Panc1 (cell line): ENCODE data around the gene POLR1E. TPM values are rescaled to one million over a fixed set of nuclear protein-coding genes. Genes with fewer than 3 reads are reported as not detected.
"Not testable (repeated sequence)": the region's sequence is repeated elsewhere in the genome, so short reads cannot be mapped to it uniquely, and the experiment has no call there.

Experiments
- ATAC-seq: fragments of 200-7000 bp; cut with Tn5 transposase; 2 replicates; pipeline ENCODE4 v1.9.1; 2020; ENCODE audit warnings: mild to moderate bottlenecking, moderate library complexity
- BruUV-seq: library from RNA; stranded (reverse); fragments of 400-500 nt; replicated peaks from 2 replicates; lab custom pipeline; 2021; lab: Mats Ljungman, UMichigan
- CTCF ChIA-PET: fragments of 300-600 bp; sonication (Branson Sonifier 250); formaldehyde crosslinking; loops from one replicate; lab custom pipeline; 2022; ENCODE audit warnings: antibody characterized with exemption; lab: Charles Lee
- POLR2A ChIA-PET: fragments of 300-600 bp; sonication (Branson Sonifier 250); formaldehyde crosslinking; loops from one replicate; lab custom pipeline; 2022; ENCODE audit warnings: antibody characterized with exemption; lab: Charles Lee
- DNase-seq: peaks from one replicate; pipeline ENCODE4 v3.0.0-alpha.2; 2010; ENCODE audit warnings: low read depth, low spot score
- H3K27ac ChIP-seq: 2 replicates; pipeline ENCODE4 v1.5.1; 2011; ENCODE audit warnings: mild to moderate bottlenecking, low read length, inconsistent platforms
- H3K27me3 ChIP-seq: fragments of 200-500 bp; sonication (Bioruptor generic); 2 replicates; pipeline ENCODE4 v1.6.0; 2014; ENCODE audit warnings: low read length, inconsistent platforms; ENCODE audit not compliant: control insufficient read depth, insufficient read depth
- H3K36me3 ChIP-seq: fragments of 200-500 bp; sonication (Bioruptor generic); 2 replicates; pipeline ENCODE4 v1.5.1; 2014; ENCODE audit warnings: inconsistent platforms, mild to moderate bottlenecking, low read length, moderate library complexity; ENCODE audit not compliant: control insufficient read depth, insufficient read depth
- H3K4me1 ChIP-seq: 2 replicates; pipeline ENCODE4 v1.5.1; 2011; ENCODE audit warnings: inconsistent platforms, mild to moderate bottlenecking, low read length, moderate library complexity; ENCODE audit not compliant: control insufficient read depth, insufficient read depth
- H3K4me3 ChIP-seq, 2 experiments: 2 replicates each; pipeline ENCODE4 v1.5.1; 2011 to 2012; ENCODE audit warnings: low read depth in 2 of 2, low read length in 2 of 2, mild to moderate bottlenecking in 2 of 2, inconsistent platforms in 1 of 2, moderate library complexity in 1 of 2
- H3K9me3 ChIP-seq: fragments of 200-500 bp; sonication (Bioruptor generic); 2 replicates; pipeline ENCODE4 v1.5.1; 2014; ENCODE audit warnings: low read depth, mild to moderate bottlenecking, inconsistent platforms, low read length, moderate library complexity; ENCODE audit not compliant: control insufficient read depth, insufficient read depth
- CTCF ChIP-seq: fragments of 450-650 bp; IDR thresholded peaks from 2 replicates; pipeline ENCODE4 v1.5.1; 2017; ENCODE audit warnings: mild to moderate bottlenecking
- POLR2AphosphoS5 ChIP-seq: IDR thresholded peaks from 2 replicates; pipeline ENCODE4 v1.6.1; 2012; ENCODE audit warnings: mild to moderate bottlenecking, low read depth, low read length, moderate library complexity
- SIN3A ChIP-seq: IDR thresholded peaks from 2 replicates; pipeline ENCODE4 v1.6.1; 2012; ENCODE audit warnings: low read depth, mild to moderate bottlenecking, low read length, moderate library complexity, borderline replicate concordance; ENCODE audit not compliant: insufficient read depth
- TCF7L2 ChIP-seq: IDR thresholded peaks from 2 replicates; pipeline ENCODE4 v1.6.1; 2011; ENCODE audit warnings: mild to moderate bottlenecking, low read depth, low read length, inconsistent platforms
- in situ Hi-C: cut with HindIII; loops from 2 replicates; pipeline ENCODE4 v1.10.0; 2016; ENCODE audit warnings: low sequenced_read_pairs, low pct_unique_long_range_greater_than_20kb
- intact Hi-C: fragments of 100-400 bp; cut with micrococcal nuclease; formaldehyde crosslinking; loops from one replicate; pipeline ENCODE4 v1.10.0; 2022; ENCODE audit not compliant: unreplicated experiment
- total RNA-seq: library from RNA; stranded (reverse); gene quantifications from one replicate; pipeline ENCODE4 v1.2.1, GENCODE V29; 2021; ENCODE audit not compliant: unreplicated experiment
- TF ChIP-seq, protein P1 (sequence below), 2 experiments: IDR thresholded peaks; 2 replicates each; pipeline ENCODE4 v1.6.1; 2011 to 2012; ENCODE audit warnings: low read depth in 2 of 2, control low read depth in 1 of 2, low read length in 1 of 2, mild to moderate bottlenecking in 1 of 2, moderate library complexity in 1 of 2; ENCODE audit not compliant: insufficient read depth in 1 of 2

Gene POLR1E
- total RNA-seq, 1 experiment from 2014 or later: 93.8 TPM

DNA sequence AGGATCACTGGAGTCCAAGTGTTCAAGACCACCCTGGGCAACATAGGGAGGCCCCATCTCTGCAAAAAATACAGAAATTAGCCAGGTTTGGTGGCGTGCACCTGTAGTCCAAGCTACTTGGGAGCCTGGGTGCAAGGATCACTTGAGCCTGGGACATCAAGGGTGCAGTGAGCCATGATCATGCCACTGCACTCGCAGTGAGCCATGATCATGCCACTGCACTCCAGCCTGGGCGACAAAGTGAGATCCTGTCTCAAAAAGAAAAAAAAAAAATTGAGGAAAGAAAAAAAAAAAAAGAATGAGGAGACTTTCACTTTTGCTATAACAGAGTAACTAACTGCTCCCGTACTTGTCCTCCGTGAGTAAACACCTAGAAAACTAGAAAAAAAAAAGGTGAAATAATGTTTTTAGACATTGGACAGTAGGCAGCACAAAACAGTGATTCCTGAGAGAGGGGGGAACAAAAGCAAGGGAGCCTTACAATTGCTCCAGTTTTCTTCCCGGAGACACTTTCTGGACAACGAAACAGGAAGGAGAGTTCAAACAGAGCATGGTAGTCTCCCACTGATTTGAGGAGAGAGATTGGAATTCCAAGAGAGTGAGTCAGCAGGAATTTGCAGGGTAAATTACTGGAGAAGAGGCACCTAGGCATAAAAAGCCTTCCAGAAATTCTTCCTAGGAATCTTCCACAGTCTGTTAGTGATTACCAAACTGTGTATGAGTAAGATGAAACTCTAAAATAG is 13.6 kb upstream of the POLR1E start:
- TF ChIP-seq SIN3A: no peak
- TF ChIP-seq TCF7L2: peak; percentile 97
- TF ChIP-seq POLR2AphosphoS5: no peak
- TF ChIP-seq CTCF: no peak
- TF ChIP-seq, protein P1, sequence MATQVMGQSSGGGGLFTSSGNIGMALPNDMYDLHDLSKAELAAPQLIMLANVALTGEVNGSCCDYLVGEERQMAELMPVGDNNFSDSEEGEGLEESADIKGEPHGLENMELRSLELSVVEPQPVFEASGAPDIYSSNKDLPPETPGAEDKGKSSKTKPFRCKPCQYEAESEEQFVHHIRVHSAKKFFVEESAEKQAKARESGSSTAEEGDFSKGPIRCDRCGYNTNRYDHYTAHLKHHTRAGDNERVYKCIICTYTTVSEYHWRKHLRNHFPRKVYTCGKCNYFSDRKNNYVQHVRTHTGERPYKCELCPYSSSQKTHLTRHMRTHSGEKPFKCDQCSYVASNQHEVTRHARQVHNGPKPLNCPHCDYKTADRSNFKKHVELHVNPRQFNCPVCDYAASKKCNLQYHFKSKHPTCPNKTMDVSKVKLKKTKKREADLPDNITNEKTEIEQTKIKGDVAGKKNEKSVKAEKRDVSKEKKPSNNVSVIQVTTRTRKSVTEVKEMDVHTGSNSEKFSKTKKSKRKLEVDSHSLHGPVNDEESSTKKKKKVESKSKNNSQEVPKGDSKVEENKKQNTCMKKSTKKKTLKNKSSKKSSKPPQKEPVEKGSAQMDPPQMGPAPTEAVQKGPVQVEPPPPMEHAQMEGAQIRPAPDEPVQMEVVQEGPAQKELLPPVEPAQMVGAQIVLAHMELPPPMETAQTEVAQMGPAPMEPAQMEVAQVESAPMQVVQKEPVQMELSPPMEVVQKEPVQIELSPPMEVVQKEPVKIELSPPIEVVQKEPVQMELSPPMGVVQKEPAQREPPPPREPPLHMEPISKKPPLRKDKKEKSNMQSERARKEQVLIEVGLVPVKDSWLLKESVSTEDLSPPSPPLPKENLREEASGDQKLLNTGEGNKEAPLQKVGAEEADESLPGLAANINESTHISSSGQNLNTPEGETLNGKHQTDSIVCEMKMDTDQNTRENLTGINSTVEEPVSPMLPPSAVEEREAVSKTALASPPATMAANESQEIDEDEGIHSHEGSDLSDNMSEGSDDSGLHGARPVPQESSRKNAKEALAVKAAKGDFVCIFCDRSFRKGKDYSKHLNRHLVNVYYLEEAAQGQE (IDR thresholded peaks at IDR 0.05; ENCODE audit: insufficient read depth in 1 of 2, low read depth in 2 of 2, low read length in 1 of 2): no peak
- intact Hi-C loops (loop anchor here (10.0 kb wide), 1 partner anchor 273 kb away; no protein-coding TSS in a partner anchor), in situ Hi-C loops (no loop called here)
- Histone ChIP-seq H3K27me3 (no peaks in the 10 kb centered on the region), H3K4me1 (peaks cover 28% of the 10 kb centered on the region), H3K36me3 (no peaks in the 10 kb centered on the region; the same call in 1 of the 2 replicates), H3K4me3 (peak overlapping the region; percentile 32 to 66), H3K27ac (peak overlapping the region; percentile 98), H3K9me3 (peaks cover 16% of the 10 kb centered on the region)
- CTCF ChIA-PET: no interaction called here
- TSS peak; percentile 98 for BruUV-seq
- ATAC-seq (peak; percentile 94), DNase-seq (peak; percentile 97)
- POLR2A ChIA-PET: interaction anchor here (0.6 kb wide), 1 partner anchor 46 kb away, joined by 3 read pairs; no protein-coding TSS in a partner anchor

DNA sequence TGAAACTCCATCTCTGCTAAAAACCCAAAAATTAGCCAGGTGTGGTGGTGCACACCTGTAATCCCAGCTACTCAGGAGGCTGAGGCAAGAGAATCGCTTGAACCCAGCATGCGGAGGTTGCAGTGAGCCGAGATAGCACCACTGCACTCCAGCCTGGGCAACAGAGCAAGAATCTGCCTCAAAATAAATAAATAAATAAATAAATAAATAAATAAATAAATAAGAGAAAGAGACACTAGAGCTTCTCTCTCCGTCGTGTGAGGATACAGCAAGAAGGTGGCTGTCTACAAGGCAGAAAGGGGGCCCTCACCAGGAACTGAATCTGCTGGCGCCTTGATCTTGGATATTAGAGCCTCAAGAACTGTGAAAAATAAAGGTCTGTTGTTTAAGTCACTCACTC is 11.8 kb upstream of the POLR1E start:
- peak overlapping the region; percentile 98 for H3K27ac ChIP-seq
- CTCF ChIA-PET, H3K36me3 ChIP-seq, H3K4me3 ChIP-seq, H3K27me3 ChIP-seq, ATAC-seq, BruUV-seq, DNase-seq, in situ Hi-C loops: not testable (repeated sequence)
- peaks cover 28% of the 10 kb centered on the region for H3K4me1 ChIP-seq
- POLR2A ChIA-PET: interaction anchor here (0.7 kb wide), 1 partner anchor 394 kb away, joined by 4 read pairs; no protein-coding TSS in a partner anchor
- H3K9me3 ChIP-seq: peaks cover 16% of the 10 kb centered on the region
- intact Hi-C loops: loop anchor here (10.0 kb wide), 1 partner anchor 271 kb away; no protein-coding TSS in a partner anchor

GRCh38 chr9:37474438-37474837 is 11.3 kb upstream of the POLR1E start:
- Histone ChIP-seq H3K4me1 (peaks cover 28% of the 10 kb centered on the region), H3K9me3 (peaks cover 16% of the 10 kb centered on the region), H3K36me3 (no peaks in the 10 kb centered on the region), H3K27ac (peak overlapping the region; percentile 98), H3K4me3 (no peak overlapping the region), H3K27me3 (no peaks in the 10 kb centered on the region)
- TF ChIP-seq CTCF (no peak), POLR2AphosphoS5 (no peak), SIN3A (no peak), TCF7L2 (no peak)
- TF ChIP-seq, protein P1 (IDR thresholded peaks at IDR 0.05; ENCODE audit: insufficient read depth in 1 of 2, low read depth in 2 of 2, low read length in 1 of 2): no peak
- no peak for DNase-seq
- CTCF ChIA-PET: no interaction called here
- no peak for ATAC-seq
- intact Hi-C loops (loop anchor here (10.0 kb wide), 1 partner anchor 270 kb away; no protein-coding TSS in a partner anchor), in situ Hi-C loops (no loop called here)
- POLR2A ChIA-PET: interaction anchor here (0.7 kb wide), 1 partner anchor 393 kb away, joined by 4 read pairs; no protein-coding TSS in a partner anchor
- no TSS peak for BruUV-seq
